ENCODE results near the gene PPP1R14B.

DNA sequence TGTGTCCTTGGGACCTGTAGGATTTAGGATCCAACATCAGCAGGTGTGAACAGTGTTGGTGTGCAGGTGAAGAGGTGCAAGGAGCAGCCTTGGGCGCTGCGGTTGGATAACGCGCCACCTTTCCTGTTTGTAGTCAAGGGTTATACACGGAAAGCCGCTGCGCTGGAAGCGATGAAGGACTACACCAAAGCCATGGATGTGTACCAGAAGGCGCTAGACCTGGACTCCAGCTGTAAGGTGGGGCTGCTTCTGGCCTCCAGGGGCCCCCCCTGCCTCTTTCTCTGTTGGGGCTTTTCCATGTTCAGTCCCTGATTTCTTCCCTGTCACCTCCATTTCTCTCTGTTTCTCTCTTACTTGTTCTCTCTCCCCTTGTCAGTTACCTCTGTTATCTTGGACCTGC is 43.8 kb downstream of the PPP1R14B start:
- TF ChIP-seq, protein P1, sequence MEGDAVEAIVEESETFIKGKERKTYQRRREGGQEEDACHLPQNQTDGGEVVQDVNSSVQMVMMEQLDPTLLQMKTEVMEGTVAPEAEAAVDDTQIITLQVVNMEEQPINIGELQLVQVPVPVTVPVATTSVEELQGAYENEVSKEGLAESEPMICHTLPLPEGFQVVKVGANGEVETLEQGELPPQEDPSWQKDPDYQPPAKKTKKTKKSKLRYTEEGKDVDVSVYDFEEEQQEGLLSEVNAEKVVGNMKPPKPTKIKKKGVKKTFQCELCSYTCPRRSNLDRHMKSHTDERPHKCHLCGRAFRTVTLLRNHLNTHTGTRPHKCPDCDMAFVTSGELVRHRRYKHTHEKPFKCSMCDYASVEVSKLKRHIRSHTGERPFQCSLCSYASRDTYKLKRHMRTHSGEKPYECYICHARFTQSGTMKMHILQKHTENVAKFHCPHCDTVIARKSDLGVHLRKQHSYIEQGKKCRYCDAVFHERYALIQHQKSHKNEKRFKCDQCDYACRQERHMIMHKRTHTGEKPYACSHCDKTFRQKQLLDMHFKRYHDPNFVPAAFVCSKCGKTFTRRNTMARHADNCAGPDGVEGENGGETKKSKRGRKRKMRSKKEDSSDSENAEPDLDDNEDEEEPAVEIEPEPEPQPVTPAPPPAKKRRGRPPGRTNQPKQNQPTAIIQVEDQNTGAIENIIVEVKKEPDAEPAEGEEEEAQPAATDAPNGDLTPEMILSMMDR (IDR thresholded peaks at IDR 0.05) = no peak
- no peak for TF ChIP-seq POLR2A (IDR thresholded peaks at IDR 0.05)

Data from ovary (tissue), 3 donors.